Skeletal muscle tissue (tissue), 4 donors: ENCODE results near the gene VGLL4. TPM values are rescaled to one million over a fixed set of nuclear protein-coding genes. Genes with fewer than 3 reads are reported as not detected.
"Not testable (repeated sequence)": the region's sequence is repeated elsewhere in the genome, so short reads cannot be mapped to it uniquely, and the experiment has no call there.

Experiments
- H3K27ac ChIP-seq: one replicate; pipeline ENCODE4 v1.7.0; 2013; ENCODE audit warnings: mild to moderate bottlenecking, low read depth, low read length, inconsistent platforms
- H3K27me3 ChIP-seq, 3 donors: one replicate each; pipeline ENCODE4 v1.7.0; 2013; ENCODE audit warnings: low read length in 3 of 3; ENCODE audit not compliant: control insufficient read depth in 3 of 3, insufficient read depth in 3 of 3
- H3K36me3 ChIP-seq, 3 donors: one replicate each; pipeline ENCODE4 v1.7.0; 2013; ENCODE audit warnings: low read length in 3 of 3; ENCODE audit not compliant: control insufficient read depth in 3 of 3, insufficient read depth in 3 of 3
- H3K4me1 ChIP-seq, 3 donors: one replicate each; pipeline ENCODE4 v1.7.0; 2013; ENCODE audit warnings: low read length in 3 of 3, mild to moderate bottlenecking in 3 of 3; ENCODE audit not compliant: control insufficient read depth in 3 of 3, insufficient read depth in 3 of 3
- H3K4me3 ChIP-seq, 3 donors: one replicate each; pipeline ENCODE4 v1.7.0; 2013; ENCODE audit warnings: low read length in 3 of 3
- H3K9ac ChIP-seq, 3 donors: one replicate each; pipeline ENCODE4 v1.7.0; 2013; ENCODE audit warnings: low read length in 3 of 3, mild to moderate bottlenecking in 3 of 3, moderate library complexity in 2 of 3, low read depth in 1 of 3
- H3K9me3 ChIP-seq, 3 donors: one replicate each; pipeline ENCODE4 v1.7.0; 2013; ENCODE audit warnings: low read length in 3 of 3; ENCODE audit not compliant: control insufficient read depth in 3 of 3
- total RNA-seq: library from RNA; depleted of rRNA; stranded (reverse); fragments of >200 nt; gene quantifications from one replicate; pipeline ENCODE4 v1.2.3, GENCODE V29; 2014
- donor health status: Osteomylitis.

Gene VGLL4
- total RNA-seq, 1 donor from 2014 or later, result 53.8 TPM

- no peaks in the 10 kb centered on the region for H3K9me3 ChIP-seq
- no peak overlapping the region for H3K4me3 ChIP-seq
- no peaks in the 10 kb centered on the region for H3K36me3 ChIP-seq
- peak overlapping the region; percentile 32 for H3K27ac ChIP-seq
- H3K9ac ChIP-seq, result no peak overlapping the region
- H3K4me1 ChIP-seq, result peaks cover 24 to 29% (median 25%) of the 10 kb centered on the region in 3 donors
- no peaks in the 10 kb centered on the region for H3K27me3 ChIP-seq
These were observed 129.9 kb downstream of the VGLL4 start for GRCh38 chr3:11513817-11514135.

- not testable (repeated sequence) for H3K4me3 ChIP-seq, H3K27me3 ChIP-seq, H3K9ac ChIP-seq, H3K9me3 ChIP-seq, H3K36me3 ChIP-seq
- H3K27ac ChIP-seq, result peak overlapping the region; percentile 32
- H3K4me1 ChIP-seq, result peaks cover 29 to 34% (median 30%) of the 10 kb centered on the region in 3 donors
These were observed 130.4 kb downstream of the VGLL4 start for GRCh38 chr3:11513125-11513816.

DNA sequence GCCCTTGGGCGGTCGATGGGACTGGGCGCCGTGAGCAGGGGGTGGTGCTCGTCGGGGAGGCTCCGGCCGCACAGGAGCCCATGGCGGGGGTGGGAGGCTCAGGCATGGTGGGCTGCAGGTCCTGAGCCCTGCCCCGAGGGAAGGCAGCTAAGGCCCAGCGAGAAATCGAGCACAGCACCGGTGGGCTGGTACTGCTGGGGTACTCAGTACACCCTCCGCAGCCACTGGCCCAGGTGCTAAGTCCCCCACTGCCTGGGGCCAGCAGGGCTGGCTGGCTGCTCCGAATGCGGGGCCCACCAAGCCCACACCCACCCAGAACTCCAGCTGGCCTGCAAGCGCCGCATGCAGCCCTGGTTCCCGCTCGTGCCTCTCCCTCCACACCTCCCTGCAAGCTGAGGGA is 132.1 kb downstream of the VGLL4 start:
- H3K4me1 ChIP-seq, result peaks cover 34 to 47% (median 35%) of the 10 kb centered on the region in 3 donors

DNA sequence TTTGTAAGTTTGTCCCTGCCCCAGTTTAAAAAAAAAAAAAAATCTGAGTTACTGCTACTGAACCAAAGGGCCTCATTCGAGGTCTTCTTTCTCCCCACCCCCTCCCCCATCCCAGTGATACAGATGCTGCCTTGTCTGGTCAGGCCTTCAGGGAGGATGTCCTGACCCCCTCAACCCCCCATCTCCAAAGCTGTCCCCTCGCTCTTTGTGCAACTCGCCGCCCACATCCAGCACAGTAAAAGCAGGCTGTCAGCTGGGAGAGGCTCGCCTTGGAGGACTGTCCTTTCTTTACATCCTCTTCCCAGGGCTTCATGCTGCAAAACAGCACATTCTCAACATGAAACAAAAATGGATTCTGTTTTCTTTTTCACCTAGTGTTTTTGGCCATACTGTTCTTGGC is 133.4 kb downstream of the VGLL4 start:
- H3K9me3 ChIP-seq, result no peaks in the 10 kb centered on the region
- H3K27ac ChIP-seq, result peak overlapping the region; percentile 96
- H3K4me3 ChIP-seq, result no peak overlapping the region
- no peaks in the 10 kb centered on the region for H3K27me3 ChIP-seq
- peaks cover 34 to 53% (median 35%) of the 10 kb centered on the region in 3 donors for H3K4me1 ChIP-seq
- H3K36me3 ChIP-seq, result no peaks in the 10 kb centered on the region
- H3K9ac ChIP-seq, result peak overlapping the region; percentile 47 to 76 (median 69)

More for the DNA sequence above, 132.1 kb downstream of the VGLL4 start:
- H3K9me3 ChIP-seq, H3K36me3 ChIP-seq, H3K27me3 ChIP-seq, H3K4me3 ChIP-seq, H3K9ac ChIP-seq, H3K27ac ChIP-seq: not testable (repeated sequence)

GRCh38 chr3:11510001-11510340 is 133.7 kb downstream of the VGLL4 start:
- peak overlapping the region in 1 of 3 donors; percentile 49 for H3K4me3 ChIP-seq
- H3K36me3 ChIP-seq, result no peaks in the 10 kb centered on the region
- H3K9ac ChIP-seq, result peak overlapping the region; percentile 47 to 76 (median 69)
- peaks cover 34 to 51% (median 35%) of the 10 kb centered on the region in 3 donors for H3K4me1 ChIP-seq
- no peaks in the 10 kb centered on the region for H3K27me3 ChIP-seq
- peak overlapping the region; percentile 96 for H3K27ac ChIP-seq
- H3K9me3 ChIP-seq, result no peaks in the 10 kb centered on the region

DNA sequence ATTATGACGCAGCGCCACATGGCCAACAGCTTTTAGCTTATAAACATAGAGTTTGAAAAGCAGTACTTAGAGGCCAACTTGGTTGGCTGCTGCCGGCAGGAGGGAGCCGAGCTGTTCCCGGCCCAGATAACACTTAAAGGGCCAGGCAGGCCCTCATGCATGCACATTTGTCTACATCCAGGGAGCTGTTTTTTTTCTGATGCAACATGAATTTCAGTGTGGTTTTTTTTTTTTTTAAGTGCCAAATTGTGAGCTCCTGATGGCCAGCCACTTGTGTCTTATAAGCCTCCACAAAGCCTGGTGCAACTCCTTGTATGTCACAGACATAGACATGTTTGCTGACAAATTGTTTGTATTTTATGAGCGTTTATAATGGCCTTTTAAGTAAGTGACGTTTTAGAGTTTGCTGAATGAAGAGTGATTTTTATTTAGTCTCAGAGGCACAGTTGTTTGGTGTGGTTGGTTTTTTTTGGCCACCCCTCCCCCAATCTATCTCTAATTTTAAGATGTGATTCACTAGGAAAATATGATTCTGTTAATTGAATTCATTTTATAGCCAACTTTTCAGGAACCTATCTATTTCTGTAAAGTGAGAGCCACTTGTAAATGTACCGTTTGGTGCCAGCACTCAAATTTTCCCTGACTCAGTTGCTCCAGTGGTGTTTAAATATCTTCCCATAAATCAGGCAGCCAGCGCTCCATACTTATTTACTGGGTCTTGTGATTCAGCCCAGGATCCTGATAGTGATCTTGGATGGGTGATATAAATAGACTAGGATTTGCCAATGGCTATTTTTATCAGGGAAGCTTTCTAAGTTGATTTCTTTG is 134.3 kb downstream of the VGLL4 start:
- H3K27ac ChIP-seq, result peak overlapping the region; percentile 96
- H3K9me3 ChIP-seq, result no peaks in the 10 kb centered on the region
- peak overlapping the region; percentile 0 to 49 (median 38) for H3K4me3 ChIP-seq
- H3K27me3 ChIP-seq, result no peaks in the 10 kb centered on the region
- peak overlapping the region; percentile 69 to 79 (median 76) for H3K9ac ChIP-seq
- no peaks in the 10 kb centered on the region for H3K36me3 ChIP-seq
- H3K4me1 ChIP-seq, result peaks cover 30 to 48% (median 35%) of the 10 kb centered on the region in 3 donors

GRCh38 chr3:11508346-11509172 is 135.2 kb downstream of the VGLL4 start:
- Histone ChIP-seq H3K9me3 (no peaks in the 10 kb centered on the region), H3K27ac (peak overlapping the region; percentile 96), H3K36me3 (no peaks in the 10 kb centered on the region), H3K9ac (peak overlapping the region; percentile 69 to 79 (median 76)), H3K4me3 (peak overlapping the region in 1 of 3 donors; percentile 17), H3K4me1 (peaks cover 22 to 44% (median 27%) of the 10 kb centered on the region in 3 donors), H3K27me3 (no peaks in the 10 kb centered on the region)

GRCh38 chr3:11507719-11508118 is 136.0 kb downstream of the VGLL4 start:
- H3K9ac ChIP-seq, result no peak overlapping the region
- peaks cover 22 to 41% (median 27%) of the 10 kb centered on the region in 3 donors for H3K4me1 ChIP-seq
- no peak overlapping the region for H3K4me3 ChIP-seq
- no peaks in the 10 kb centered on the region for H3K36me3 ChIP-seq
- no peaks in the 10 kb centered on the region for H3K9me3 ChIP-seq
- H3K27ac ChIP-seq, result peak overlapping the region; percentile 96
- no peaks in the 10 kb centered on the region for H3K27me3 ChIP-seq
